Stimulated activated CD4-positive, alpha-beta T cell treated with anti-CD3 and anti-CD28 coated beads, Interleukin-12 subunit alpha, Interleukin-12 subunit beta, amount 100 ng/mL, for 4 hours (primary cell): ENCODE results near the gene GPR83.
"Not testable (repeated sequence)": the region's sequence is repeated elsewhere in the genome, so short reads cannot be mapped to it uniquely, and the experiment has no call there.

ENCODE experiments used
- DNase-seq: peaks from one replicate; pipeline ENCODE4 v3.0.0-alpha.2; 2020

The GPR83 gene

GRCh38 chr11:94350850-94351563 lies 50.2 kb downstream of the GPR83 start:
- not testable (repeated sequence) for DNase-seq

DNA sequence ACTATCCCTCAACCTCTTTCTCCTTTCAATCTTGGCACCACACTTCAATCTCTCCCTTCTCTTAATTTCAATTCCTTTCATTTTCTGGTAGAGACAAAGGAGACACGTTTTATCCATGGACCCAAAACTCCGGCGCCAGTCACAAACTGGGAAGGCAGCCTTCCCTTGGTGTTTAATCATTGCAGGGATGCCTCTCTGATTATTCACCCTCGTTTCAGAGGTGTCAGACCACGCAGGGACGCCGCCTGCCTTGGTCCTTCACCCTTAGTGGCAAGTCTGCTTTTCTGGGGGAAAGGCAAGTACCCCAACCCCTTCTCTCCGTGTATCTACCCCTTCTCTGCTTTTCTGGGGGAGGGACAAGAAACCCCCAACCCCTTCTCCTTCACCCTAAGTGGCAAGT lies 54.9 kb downstream of the GPR83 start:
- DNase-seq, result not testable (repeated sequence)

DNA sequence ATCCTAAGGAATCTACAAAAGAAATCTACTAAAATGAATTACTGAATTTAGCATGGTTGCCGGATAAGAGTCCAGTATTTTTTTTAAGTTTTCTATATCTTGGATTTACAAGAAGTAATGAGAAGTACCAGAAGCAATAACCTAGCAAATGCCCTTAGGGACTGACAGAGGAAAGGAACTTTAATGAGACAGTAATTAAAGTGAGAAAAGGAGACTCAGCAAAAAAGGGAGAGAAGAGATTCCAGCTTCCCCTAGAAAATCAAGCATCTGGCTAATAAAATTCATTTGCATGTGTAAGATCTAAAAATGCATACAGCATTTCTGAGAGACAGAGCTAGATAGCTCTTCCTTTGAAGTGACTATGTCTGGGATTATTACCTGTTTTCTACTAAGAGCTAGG lies 57.7 kb downstream of the GPR83 start:
- no peak for DNase-seq

DNA sequence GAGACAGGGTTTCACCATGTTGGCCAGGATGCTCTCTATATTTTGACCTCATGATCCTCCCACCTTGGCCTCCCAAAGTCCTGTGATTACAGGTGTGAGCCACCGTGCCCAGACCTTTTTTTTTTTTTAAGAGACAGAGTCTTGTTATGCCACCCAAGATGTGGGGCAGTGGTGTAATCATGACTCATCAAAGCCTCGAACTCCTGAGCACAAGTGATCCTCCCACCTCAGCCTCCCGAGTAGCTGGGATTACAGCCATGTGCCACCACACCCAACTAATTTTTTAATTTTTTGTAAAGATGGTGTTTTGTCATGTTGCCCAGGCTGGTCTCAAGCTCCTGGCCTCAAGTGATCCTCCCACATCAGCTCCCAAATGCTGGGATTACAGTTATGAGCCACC lies 59.0 kb downstream of the GPR83 start:
- DNase-seq, result no peak

DNA sequence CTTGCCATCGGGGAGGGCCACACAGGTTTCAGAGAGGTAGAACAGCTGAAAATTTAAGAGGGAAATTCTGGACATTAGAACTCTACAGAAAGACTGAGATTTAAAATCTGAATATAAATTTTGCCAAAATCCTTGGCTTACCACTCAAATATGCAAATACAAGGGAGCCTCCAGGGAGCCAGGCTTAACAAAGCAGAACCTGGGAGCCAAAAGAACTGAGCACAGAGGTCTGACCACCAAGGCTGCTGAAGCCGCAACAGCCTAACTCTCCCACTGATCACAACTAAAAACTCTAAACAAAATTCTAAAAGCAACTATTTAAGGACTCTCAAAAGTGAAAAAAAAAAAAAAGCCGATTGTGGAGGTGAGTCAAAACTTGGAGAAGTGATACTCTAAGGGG lies 62.6 kb downstream of the GPR83 start:
- DNase-seq, result no peak

DNA sequence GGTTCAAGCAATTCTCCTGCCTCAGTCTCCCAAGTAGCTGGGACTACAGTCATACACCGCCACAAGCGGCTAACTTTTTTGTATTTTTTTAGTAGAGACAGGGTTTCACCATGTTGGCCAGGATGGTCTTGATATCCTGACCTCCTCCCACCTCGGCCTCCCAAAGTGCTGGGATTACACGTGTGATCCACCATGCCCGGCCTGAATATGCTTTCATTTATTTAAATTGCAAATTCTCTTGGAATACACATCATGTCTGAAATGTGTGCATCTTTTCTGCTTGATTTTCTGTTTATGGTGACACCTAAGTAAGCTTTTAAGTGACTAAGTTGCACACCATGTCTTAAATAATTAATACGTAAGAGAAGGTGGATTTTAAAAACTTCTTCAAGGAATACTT lies 65.2 kb downstream of the GPR83 start:
- DNase-seq, result no peak

- DNase-seq, result no peak
Measured at GRCh38 chr11:94332814-94333213, 68.4 kb downstream of the GPR83 start.

GRCh38 chr11:94330789-94331188 lies 70.4 kb downstream of the GPR83 start:
- no peak for DNase-seq

- no peak for DNase-seq
Measured at GRCh38 chr11:94329501-94329900, 71.7 kb downstream of the GPR83 start.

DNA sequence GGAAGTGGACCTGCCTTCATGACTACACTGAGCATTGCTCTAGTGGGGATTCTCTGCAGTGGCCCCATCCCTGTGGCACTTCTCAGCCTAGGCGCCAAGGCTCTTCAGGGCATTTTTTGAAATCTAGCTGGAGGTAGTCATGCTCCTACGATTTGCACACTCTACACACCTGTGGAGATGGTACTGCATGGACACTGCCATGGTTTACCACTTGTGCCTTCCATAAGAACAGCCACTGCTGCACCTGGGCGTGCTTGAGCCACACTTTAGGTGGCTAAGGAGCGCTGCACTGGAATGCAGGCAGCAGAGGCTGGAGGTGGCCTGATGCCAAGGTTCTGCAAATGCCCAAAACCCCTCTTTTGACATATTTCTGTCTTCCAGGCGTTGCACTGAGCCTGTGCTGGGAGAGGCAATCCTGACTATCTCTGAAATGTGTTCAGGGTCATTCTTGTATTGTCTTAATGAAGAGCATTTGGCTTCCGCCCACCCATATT lies 72.6 kb downstream of the GPR83 start:
- DNase-seq, result no peak
